Glutamatergic neuron (in vitro differentiated cells): ENCODE results near the gene FOXN3. TPM values are rescaled to one million over a fixed set of nuclear protein-coding genes. Genes with fewer than 3 reads are reported as not detected.

Source experiments
- DNase-seq: peaks from one replicate; pipeline ENCODE4 v3.0.0; 2022
- H3K27ac Mint-ChIP-seq: one replicate; pipeline ENCODE4 v1.8.0; 2020; ENCODE audit warnings: mild to moderate bottlenecking, mixed read lengths, inconsistent platforms; ENCODE audit not compliant: unreplicated experiment
- H3K27me3 Mint-ChIP-seq: one replicate; pipeline ENCODE4 v1.8.0; 2020; ENCODE audit warnings: mild to moderate bottlenecking, moderate library complexity, mixed read lengths, inconsistent platforms; ENCODE audit not compliant: unreplicated experiment
- H3K36me3 Mint-ChIP-seq: one replicate; pipeline ENCODE4 v1.8.0; 2020; ENCODE audit warnings: mild to moderate bottlenecking, mixed read lengths, inconsistent platforms; ENCODE audit not compliant: unreplicated experiment
- H3K4me1 Mint-ChIP-seq: one replicate; pipeline ENCODE4 v1.8.0; 2020; ENCODE audit warnings: mild to moderate bottlenecking, low read depth, mixed read lengths, inconsistent platforms; ENCODE audit not compliant: unreplicated experiment
- H3K4me3 Mint-ChIP-seq: one replicate; pipeline ENCODE4 v1.8.0; 2020; ENCODE audit warnings: mild to moderate bottlenecking, mixed read lengths, inconsistent platforms; ENCODE audit not compliant: unreplicated experiment
- H3K9me3 Mint-ChIP-seq: one replicate; pipeline ENCODE4 v1.8.0; 2020; ENCODE audit warnings: mild to moderate bottlenecking, moderate library complexity, mixed read lengths, inconsistent platforms; ENCODE audit not compliant: unreplicated experiment
- CTCF ChIP-seq: fragments of 200-600 bp; sonication (generic); IDR thresholded peaks from one replicate; pipeline ENCODE4 v1.5.0; 2021; ENCODE audit not compliant: partially characterized antibody, unreplicated experiment
- total RNA-seq: library from RNA; stranded (reverse); fragmentation: NEBNext Ultra II Directional; extraction: Animal tissue kit (Norgen Biotek cat#: 25700); gene quantifications from one replicate; pipeline ENCODE4 v1.2.1, GENCODE V29; 2021; ENCODE audit not compliant: unreplicated experiment

FOXN3 gene
- total RNA-seq, 1 donor from 2014 or later, result 139 TPM

GRCh38 chr14:89368490-89369477 lies 48.2 kb downstream of the FOXN3 start:
- no peaks in the 10 kb centered on the region for H3K36me3 Mint-ChIP-seq

GRCh38 chr14:89367779-89368120 lies 49.3 kb downstream of the FOXN3 start:
- H3K9me3 Mint-ChIP-seq, result peaks cover 2% of the 10 kb centered on the region
- TF ChIP-seq CTCF, result no peak
- H3K36me3 Mint-ChIP-seq, result no peaks in the 10 kb centered on the region
- H3K27ac Mint-ChIP-seq, result peak overlapping the region; percentile 43
- H3K4me3 Mint-ChIP-seq, result no peak overlapping the region
- no peak for DNase-seq
- H3K4me1 Mint-ChIP-seq, result peaks cover 44% of the 10 kb centered on the region
- peaks cover 2% of the 10 kb centered on the region for H3K27me3 Mint-ChIP-seq

More at GRCh38 chr14:89368490-89369477, 48.2 kb downstream of the FOXN3 start:
- Mint-ChIP-seq H3K27ac (no peak overlapping the region), H3K27me3 (no peaks in the 10 kb centered on the region), H3K4me3 (no peak overlapping the region), H3K9me3 (peaks cover 2% of the 10 kb centered on the region), H3K4me1 (peaks cover 44% of the 10 kb centered on the region)
- TF ChIP-seq CTCF, result no peak
- DNase-seq, result no peak

GRCh38 chr14:89366864-89367778 lies 49.9 kb downstream of the FOXN3 start:
- Mint-ChIP-seq H3K9me3 (peaks cover 2% of the 10 kb centered on the region), H3K27me3 (peaks cover 2% of the 10 kb centered on the region), H3K36me3 (no peaks in the 10 kb centered on the region), H3K27ac (no peak overlapping the region), H3K4me1 (peaks cover 38% of the 10 kb centered on the region), H3K4me3 (no peak overlapping the region)
- DNase-seq, result no peak
- TF ChIP-seq CTCF, result no peak

GRCh38 chr14:89365061-89365801 lies 51.8 kb downstream of the FOXN3 start:
- peaks cover 2% of the 10 kb centered on the region for H3K9me3 Mint-ChIP-seq
- H3K4me3 Mint-ChIP-seq, result no peak overlapping the region
- no peak for TF ChIP-seq CTCF
- DNase-seq, result no peak
- no peak overlapping the region for H3K27ac Mint-ChIP-seq
- H3K4me1 Mint-ChIP-seq, result peaks cover 25% of the 10 kb centered on the region
- no peaks in the 10 kb centered on the region for H3K36me3 Mint-ChIP-seq
- H3K27me3 Mint-ChIP-seq, result peaks cover 4% of the 10 kb centered on the region
